ENCODE data around the gene MAPK1.
"Not testable (repeated sequence)": the region's sequence is repeated elsewhere in the genome, so short reads cannot be mapped to it uniquely, and the experiment has no call there.

The MAPK1 gene

DNA sequence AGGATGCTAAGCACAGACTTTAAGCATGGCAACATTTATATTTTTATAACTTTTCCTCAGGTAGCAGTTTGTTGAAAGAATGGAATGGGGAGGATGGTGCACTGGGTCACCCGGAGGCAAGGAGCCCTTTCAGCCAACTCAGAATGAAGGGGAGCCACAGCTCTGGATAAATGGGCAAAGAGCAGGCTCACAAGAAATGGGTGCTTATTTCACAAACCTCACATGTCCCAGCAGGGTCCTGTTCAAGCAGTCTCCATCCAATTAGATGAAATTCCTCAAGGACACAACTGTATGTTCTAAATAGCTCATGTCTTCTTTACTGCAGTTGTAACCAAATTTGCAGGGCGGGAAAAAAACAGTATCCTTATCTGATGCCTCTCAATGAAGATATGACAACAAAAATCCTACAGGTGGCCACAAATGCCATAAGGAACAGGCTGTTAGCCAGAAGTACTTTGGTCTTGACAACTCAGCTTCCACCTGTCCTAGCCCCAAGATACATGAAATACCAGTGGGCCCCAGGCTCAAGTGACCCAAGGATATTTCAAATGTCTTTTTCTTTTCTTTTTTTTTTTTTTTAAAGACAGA, 48.2 kb downstream of the MAPK1 start:
- no peak overlapping the region for H3K4me2 ChIP-seq (ENCODE audit: low read length)
- H3K9me3 ChIP-seq (ENCODE audit: insufficient read depth, low read length): no peaks in the 10 kb centered on the region
- H3K27ac ChIP-seq (ENCODE audit: low read length): no peak overlapping the region
- H2AFZ ChIP-seq (ENCODE audit: low read depth, low read length): no peak overlapping the region
- no peaks in the 10 kb centered on the region for H3K36me3 ChIP-seq (replicated peaks; ENCODE audit: low read depth, low read length)
- no peak for TF ChIP-seq EZH2phosphoT487 (IDR thresholded peaks at IDR 0.05; ENCODE audit: low read depth)
- TF ChIP-seq, protein P1, sequence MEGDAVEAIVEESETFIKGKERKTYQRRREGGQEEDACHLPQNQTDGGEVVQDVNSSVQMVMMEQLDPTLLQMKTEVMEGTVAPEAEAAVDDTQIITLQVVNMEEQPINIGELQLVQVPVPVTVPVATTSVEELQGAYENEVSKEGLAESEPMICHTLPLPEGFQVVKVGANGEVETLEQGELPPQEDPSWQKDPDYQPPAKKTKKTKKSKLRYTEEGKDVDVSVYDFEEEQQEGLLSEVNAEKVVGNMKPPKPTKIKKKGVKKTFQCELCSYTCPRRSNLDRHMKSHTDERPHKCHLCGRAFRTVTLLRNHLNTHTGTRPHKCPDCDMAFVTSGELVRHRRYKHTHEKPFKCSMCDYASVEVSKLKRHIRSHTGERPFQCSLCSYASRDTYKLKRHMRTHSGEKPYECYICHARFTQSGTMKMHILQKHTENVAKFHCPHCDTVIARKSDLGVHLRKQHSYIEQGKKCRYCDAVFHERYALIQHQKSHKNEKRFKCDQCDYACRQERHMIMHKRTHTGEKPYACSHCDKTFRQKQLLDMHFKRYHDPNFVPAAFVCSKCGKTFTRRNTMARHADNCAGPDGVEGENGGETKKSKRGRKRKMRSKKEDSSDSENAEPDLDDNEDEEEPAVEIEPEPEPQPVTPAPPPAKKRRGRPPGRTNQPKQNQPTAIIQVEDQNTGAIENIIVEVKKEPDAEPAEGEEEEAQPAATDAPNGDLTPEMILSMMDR (IDR thresholded peaks at IDR 0.05; ENCODE audit: low read depth, low read length): no peak
- H4K20me1 ChIP-seq (ENCODE audit: insufficient read depth, low read length): peaks cover 92% of the 10 kb centered on the region
- H3K27me3 ChIP-seq (ENCODE audit: low read depth, low read length): no peaks in the 10 kb centered on the region
- no peak overlapping the region for H3K9ac ChIP-seq (ENCODE audit: low read length)
- H3K79me2 ChIP-seq (ENCODE audit: low read length): peaks cover 96% of the 10 kb centered on the region
- peaks cover 17% of the 10 kb centered on the region for H3K4me1 ChIP-seq (ENCODE audit: low read length)
- H3K4me3 ChIP-seq (ENCODE audit: low read length): no peak overlapping the region

DNA sequence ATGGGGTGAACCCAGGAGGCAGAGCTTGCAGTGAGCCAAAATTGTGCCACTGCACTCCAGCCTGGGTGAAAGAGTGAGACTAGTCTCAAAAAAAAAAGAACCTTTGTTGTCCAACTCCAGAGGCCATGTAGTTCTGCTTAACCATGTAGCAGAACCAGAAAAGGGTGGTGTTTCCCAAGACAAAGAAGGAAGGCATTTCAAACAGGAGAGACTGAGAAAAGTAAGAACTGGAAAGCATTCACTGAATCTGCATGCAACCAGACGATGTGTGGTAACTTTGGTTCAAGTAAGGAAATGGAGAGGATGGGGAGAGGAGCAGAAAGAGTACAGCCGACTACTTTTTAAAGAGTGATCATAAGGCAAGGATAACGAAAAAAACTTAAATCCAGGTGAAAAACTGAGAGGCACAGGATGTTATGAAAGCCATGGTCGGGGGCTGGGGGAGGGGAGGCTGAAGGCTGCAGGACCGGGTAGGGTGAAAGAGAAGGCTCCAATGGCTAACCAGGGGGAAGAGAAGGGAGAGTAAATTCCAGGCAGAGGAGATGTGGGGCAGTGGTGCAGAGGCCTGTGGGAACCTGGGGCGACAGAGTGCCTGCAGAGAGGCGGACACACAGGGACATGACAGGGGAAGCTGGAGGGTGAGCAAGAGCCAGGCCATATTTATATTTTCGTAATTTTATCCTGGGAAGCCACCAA, 48.8 kb downstream of the MAPK1 start:
- no peak for TF ChIP-seq EZH2phosphoT487 (IDR thresholded peaks at IDR 0.05; ENCODE audit: low read depth)
- TF ChIP-seq, protein P1 (IDR thresholded peaks at IDR 0.05; ENCODE audit: low read depth, low read length): no peak
- H3K9me3 ChIP-seq (ENCODE audit: insufficient read depth, low read length): no peaks in the 10 kb centered on the region
- H3K9ac ChIP-seq (ENCODE audit: low read length): no peak overlapping the region
- no peak overlapping the region for H3K27ac ChIP-seq (ENCODE audit: low read length)
- peaks cover 17% of the 10 kb centered on the region for H3K4me1 ChIP-seq (ENCODE audit: low read length)
- H3K4me3 ChIP-seq (ENCODE audit: low read length): no peak overlapping the region
- H2AFZ ChIP-seq (ENCODE audit: low read depth, low read length): no peak overlapping the region
- peaks cover 94% of the 10 kb centered on the region for H4K20me1 ChIP-seq (ENCODE audit: insufficient read depth, low read length)
- H3K4me2 ChIP-seq (ENCODE audit: low read length): no peak overlapping the region
- H3K36me3 ChIP-seq (replicated peaks; ENCODE audit: low read depth, low read length): no peaks in the 10 kb centered on the region
- H3K79me2 ChIP-seq (ENCODE audit: low read length): peaks cover 96% of the 10 kb centered on the region
- H3K27me3 ChIP-seq (ENCODE audit: low read depth, low read length): no peaks in the 10 kb centered on the region

DNA sequence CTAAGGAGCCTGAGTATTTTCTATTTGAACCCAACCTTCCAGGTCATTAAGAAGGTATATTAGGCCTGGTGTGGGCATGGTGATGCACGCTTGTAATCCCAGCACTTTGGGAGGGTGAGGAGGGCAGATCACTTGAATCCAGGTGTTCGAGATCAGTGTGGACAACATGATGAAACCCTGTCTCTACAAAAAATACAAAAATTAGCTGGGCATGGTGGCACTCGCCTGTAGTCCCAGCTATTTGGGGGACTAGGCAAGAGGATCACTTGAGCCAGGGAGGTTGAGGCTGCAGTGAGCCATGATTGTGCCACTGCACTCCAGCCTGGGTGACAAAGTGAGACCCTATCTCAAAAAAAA, 50.0 kb downstream of the MAPK1 start:
- H3K36me3 ChIP-seq (replicated peaks; ENCODE audit: low read depth, low read length); H3K9me3 ChIP-seq (ENCODE audit: insufficient read depth, low read length); H3K4me3 ChIP-seq (ENCODE audit: low read length); H2AFZ ChIP-seq (ENCODE audit: low read depth, low read length); H3K9ac ChIP-seq (ENCODE audit: low read length); H3K27me3 ChIP-seq (ENCODE audit: low read depth, low read length): not testable (repeated sequence)
- Histone ChIP-seq H4K20me1 (ENCODE audit: insufficient read depth, low read length) (peaks cover 91% of the 10 kb centered on the region), H3K4me2 (ENCODE audit: low read length) (peak overlapping the region; percentile 48), H3K4me1 (ENCODE audit: low read length) (peaks cover 17% of the 10 kb centered on the region), H3K27ac (ENCODE audit: low read length) (0 out of 2 replicates have a peak overlapping the region, but pooled peaks have one; percentile 22), H3K79me2 (ENCODE audit: low read length) (peaks cover 94% of the 10 kb centered on the region)

DNA sequence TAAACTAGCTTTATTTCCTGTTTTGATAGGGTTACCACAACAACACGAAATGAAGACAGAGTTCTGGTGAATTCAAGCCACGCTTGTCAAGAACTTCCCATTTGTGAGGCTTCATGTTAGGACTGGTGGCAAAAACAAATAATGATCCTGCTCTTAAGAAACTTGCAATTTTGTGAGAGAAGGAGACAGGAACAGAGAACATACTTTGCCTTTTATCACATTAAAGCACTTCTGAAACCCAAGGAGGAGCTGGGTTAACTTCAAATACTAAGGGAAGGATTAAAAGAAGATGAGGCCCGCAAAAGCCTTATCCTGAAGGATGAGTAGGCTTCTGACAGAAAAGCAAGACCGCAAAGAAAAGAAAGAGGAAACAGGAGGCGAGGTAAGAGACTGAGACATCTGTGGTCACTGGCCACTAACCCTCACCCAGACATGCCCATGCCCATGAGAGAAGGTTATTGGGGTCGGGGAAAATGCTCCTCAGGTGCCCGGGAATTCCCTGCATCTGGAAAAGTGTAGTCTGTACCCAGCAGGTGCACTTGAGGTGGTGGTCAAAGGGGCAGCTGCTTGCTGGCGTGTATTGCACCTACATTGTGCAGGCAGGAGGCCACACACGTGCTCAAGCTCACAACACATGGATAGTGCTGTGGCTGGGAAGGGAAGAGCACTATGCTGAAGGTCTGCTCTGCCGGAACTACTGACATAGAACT, 50.5 kb downstream of the MAPK1 start:
- peaks cover 94% of the 10 kb centered on the region for H3K79me2 ChIP-seq (ENCODE audit: low read length)
- no peak overlapping the region for H3K9ac ChIP-seq (ENCODE audit: low read length)
- no peaks in the 10 kb centered on the region for H3K27me3 ChIP-seq (ENCODE audit: low read depth, low read length)
- peak overlapping the region; percentile 48 for H3K4me2 ChIP-seq (ENCODE audit: low read length)
- peak overlapping the region; percentile 2; the same call in 1 of the 2 replicates for H3K4me3 ChIP-seq (ENCODE audit: low read length)
- H3K9me3 ChIP-seq (ENCODE audit: insufficient read depth, low read length): no peaks in the 10 kb centered on the region
- TF ChIP-seq, protein P1 (IDR thresholded peaks at IDR 0.05; ENCODE audit: low read depth, low read length): no peak
- no peak for TF ChIP-seq EZH2phosphoT487 (IDR thresholded peaks at IDR 0.05; ENCODE audit: low read depth)
- H3K36me3 ChIP-seq (replicated peaks; ENCODE audit: low read depth, low read length): no peaks in the 10 kb centered on the region
- H3K4me1 ChIP-seq (ENCODE audit: low read length): peaks cover 17% of the 10 kb centered on the region
- H3K27ac ChIP-seq (ENCODE audit: low read length): peak overlapping the region; percentile 22; the same call in 1 of the 2 replicates
- no peak overlapping the region for H2AFZ ChIP-seq (ENCODE audit: low read depth, low read length)
- H4K20me1 ChIP-seq (ENCODE audit: insufficient read depth, low read length): peaks cover 90% of the 10 kb centered on the region
